ENCODE measurements around the gene PLCD1.

- TF ChIP-seq CTCF (IDR thresholded peaks at IDR 0.05; ENCODE audit: low read length), result no peak
- no peak for TF ChIP-seq EZH2phosphoT487 (IDR thresholded peaks at IDR 0.05; ENCODE audit: low read length)
Measured at GRCh38 chr3:38059148-38059547, 29.7 kb upstream of the PLCD1 start.

Measured in MM.1S (cell line).